AG08395 (cell line): ENCODE measurements around the gene NME7.

Experiments
- DNase-seq: peaks from one replicate; pipeline ENCODE4 v3.0.0; 2012; ENCODE audit warnings: mixed read lengths, low spot score

Gene NME7

DNA sequence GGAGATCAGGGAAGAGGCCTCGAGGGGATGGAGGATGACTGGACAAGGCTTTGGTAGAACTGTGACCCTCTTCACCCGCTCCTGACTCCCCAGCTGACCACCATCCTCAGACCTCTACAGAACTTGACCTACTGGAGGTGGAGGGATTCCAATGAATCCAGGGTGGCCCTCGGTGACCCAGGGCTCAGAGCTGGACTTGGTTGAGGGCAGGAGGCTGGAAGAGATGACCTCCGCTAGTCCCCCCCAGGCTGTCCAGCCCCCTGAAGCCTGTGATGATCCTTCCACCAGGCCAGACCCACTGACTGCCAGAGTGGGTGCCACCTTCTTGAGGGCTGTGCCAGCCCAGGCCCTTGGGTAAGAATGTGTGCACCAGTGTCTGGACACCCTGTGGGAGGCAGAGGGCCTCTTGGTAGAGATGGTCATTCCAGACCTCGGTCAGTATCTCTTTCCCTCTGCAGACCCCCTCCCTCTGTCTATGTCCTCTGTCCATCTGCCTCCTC lies 216.2 kb downstream of the NME7 start:
- DNase-seq: no peak

DNA sequence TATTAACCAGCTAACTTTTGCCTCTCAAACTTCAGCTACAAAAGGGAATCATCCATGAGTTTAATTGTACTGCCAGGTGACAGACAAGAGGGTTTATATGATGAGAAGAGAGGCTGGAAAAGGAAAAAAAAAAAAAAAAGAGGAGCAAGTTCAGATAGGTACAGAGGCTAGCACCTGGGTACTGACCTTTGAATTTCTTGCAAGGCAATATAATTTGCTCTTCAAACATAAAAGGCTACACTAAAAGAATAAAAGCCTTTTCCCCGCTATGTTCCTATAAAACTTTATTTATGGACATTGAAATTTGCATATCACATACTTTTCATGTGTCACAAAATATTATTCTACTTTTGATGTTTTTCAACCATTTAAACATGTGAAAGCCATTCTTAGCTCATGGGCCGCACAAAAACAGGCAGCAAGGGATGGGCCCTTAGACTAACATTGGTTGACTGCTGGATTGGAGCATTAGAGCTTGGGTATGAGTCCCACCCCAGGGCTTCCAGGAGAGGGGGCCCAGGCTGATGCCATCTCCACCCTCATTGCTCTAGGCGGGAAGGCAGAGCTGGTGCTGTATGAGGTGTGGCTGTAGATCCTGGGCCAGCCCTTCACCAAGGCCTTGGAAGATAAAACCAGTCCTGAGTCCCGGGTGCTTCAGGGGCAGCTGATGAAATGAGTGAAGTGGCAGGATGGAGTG lies 216.8 kb downstream of the NME7 start:
- no peak for DNase-seq

DNA sequence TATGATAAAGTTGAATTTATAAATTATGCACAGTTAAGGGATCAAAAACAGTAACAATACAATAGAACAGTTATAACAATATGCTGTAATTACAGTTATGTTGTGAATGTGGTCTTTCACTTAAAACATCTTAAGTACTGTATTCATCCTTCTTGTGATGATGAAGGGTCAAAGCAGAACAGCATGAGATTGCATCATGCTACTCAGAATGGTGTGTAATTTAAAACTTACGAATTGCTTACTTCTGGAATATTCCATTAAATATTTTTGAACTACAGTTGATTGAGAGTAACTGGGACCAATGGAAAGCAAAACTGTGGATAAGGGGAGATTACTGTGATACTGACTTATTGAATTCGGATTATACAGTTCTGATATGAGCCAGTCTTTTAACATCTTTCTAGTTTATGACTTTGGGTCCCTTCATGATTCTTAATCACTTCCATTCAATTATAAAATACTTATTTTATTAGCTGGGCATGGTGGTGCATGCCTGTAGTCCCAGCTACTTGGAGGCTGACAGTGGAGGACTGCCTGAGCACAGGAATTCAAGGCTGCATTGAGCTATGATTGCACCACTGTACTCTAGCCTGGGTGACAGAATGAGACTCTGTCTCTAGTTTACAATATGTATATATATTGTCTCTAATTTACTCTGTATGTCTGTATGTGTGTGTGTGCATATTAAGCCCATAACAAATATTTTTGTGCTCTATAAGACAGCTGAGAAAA lies 217.9 kb downstream of the NME7 start:
- no peak for DNase-seq

DNA sequence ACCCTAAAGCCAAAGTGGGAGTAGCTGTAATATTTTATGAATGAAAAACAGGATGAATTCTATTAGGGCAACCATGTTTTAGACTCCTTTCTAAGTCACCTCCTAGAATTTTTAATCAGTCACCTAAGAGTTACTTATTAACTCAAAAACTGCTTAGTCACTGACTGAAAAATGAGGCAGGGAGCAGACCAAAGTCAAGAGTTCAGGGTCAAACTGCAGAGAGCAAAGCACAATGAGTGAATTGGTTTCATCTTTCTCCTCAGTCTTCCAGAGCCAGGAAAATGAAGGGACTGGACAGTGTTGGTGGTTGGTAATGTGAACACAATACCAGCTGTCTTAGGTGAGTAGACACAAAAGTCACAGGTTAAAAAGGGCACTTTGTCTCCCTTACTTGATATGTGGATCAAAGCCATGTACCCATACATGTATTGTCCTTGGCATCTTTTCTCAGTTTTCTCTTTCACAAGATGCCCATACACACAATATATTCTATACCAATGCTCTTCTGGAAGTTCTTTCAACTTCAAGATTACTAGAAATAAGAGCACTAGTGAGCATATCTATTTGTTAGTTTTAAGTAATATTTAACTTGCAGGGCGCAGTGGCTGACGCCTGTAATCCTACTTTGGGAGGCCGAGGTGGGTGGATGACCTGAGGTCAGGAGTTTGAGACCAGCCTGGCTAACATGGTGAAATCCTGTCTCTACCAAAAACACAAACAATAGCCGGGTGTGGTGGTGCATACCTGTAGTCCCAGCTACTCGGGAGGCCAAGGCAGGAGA lies 218.9 kb downstream of the NME7 start:
- DNase-seq: no peak

DNA sequence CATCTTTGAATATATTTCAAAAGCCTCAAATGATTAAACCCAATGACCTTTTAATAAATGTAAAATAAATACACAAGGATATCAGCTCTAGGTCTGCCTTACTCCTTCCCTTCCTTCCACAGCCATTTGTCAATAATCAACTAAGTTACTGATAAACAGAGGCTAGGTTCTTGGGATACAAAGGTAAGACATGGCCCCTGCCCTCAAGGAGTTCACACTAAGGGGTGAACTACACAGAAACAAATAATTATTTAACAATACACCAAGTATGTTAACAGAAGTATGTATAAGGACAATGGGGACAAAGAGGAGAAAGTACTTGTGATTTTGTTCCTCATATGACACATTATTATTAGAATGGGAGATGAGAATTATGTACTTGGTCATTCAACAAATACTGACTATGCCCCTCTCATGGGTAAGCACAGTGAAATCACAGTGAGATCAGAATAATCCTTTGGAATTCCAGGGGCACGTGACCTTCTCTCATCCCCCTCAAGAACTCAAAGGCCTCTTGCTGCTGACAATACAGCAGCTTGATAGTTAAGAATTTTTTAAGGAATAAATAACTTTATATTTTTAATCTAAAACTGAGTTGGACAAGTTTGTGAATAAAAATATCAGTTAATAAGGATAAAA lies 220.9 kb downstream of the NME7 start:
- DNase-seq: no peak

DNA sequence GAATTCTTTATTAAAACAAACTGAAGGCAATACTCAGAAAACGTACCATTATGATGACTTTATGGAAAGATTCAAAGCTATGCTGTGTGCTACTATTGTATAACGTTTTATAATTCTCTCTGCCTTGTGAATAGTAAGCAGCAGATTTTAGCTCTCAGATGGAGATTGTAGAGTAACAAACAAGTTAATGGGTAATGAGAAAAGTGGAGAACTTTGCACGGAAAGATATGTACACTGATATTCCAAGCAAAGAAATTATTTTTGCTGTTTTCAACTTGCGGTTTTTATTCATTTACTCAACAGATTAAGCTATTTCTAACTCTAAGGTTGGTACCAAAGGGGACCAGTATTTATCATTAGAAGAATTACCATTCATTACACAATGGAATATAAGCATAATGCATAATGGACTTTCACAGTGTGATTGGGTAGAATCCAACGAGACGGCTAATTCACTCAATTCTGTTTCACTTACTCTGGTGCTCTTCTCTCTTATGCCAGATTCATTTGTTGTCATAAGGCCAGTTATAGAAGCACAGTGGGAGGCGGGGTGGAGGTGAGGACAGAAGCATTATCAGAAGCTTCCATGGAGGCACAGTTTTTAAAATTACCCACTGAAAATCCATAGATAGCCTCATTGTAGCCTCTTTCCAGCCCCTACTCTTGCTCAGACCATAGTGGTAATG lies 222.5 kb downstream of the NME7 start:
- no peak for DNase-seq

DNA sequence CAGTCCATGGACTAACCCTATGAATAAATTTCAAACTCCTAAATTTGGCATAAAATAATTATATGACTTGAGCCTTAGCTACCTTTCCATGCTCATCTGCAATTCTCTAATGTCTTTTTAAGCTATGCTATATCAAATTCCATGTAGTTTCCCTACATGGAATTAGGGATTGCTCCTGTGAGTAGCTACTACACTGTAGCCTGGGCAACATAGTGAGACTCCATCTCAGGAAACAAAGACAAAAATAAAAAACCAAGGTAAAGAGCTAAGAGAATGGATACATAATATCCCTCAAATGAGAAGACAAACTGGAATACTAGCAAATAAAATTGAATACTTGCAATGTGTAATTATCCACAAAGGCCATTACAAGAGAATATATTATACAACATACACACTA lies 223.6 kb downstream of the NME7 start:
- DNase-seq: no peak

DNA sequence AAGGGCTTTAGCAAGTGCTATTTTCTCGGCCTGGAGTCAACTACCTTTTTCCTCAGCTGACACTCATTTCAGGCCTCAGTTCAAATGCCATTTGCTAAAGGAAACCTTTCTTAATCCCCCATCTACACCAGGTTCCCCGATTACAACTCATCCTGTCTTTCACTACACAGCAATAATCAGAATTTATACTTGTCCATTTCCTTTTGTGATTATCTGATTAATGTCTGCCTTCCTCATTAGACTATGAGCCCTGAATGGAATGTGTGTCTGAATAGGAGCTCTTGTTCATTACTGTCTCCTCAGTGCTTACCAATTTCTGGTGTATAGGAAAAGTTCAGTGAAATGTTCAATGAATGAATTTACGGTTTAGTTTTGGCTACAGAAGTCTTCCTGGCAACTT lies 224.3 kb downstream of the NME7 start:
- DNase-seq: no peak

DNA sequence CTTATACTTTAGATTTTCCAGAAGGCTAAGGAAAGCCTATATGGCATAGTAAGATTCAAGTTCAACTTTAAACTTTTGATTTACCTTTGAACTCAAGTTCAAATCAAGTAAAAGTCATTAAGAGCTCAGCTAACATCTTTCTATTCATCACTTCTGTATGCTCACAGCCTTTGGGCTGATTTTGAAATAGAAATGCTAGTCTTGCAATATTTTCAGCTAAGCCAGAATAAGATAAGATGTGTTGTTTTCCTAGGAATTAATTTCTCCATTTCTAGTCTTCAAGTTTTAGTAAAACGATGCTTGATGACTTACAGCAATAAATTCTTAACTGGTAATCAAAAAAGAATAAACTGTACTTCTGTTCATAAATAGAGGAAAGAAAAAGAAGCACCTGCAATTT lies 225.5 kb downstream of the NME7 start:
- DNase-seq: no peak

DNA sequence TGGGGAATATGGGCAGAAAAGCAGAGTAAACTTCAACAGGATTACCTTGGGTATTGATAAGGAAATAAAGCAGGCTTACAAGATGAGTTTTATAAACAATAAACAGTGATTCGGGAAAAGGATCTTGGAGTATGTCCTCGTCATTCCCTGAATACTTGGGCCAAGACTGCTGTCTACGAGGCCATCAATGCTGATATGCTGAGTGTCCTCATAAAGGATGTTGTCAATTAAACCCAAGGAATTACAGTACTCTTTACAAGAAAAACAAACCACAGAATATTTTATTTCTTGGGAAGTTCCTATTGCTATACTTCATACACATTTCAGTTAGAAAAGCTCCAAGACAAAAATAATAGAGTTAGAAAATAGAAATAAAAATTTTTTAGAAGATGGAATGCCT lies 226.2 kb downstream of the NME7 start:
- DNase-seq: no peak

DNA sequence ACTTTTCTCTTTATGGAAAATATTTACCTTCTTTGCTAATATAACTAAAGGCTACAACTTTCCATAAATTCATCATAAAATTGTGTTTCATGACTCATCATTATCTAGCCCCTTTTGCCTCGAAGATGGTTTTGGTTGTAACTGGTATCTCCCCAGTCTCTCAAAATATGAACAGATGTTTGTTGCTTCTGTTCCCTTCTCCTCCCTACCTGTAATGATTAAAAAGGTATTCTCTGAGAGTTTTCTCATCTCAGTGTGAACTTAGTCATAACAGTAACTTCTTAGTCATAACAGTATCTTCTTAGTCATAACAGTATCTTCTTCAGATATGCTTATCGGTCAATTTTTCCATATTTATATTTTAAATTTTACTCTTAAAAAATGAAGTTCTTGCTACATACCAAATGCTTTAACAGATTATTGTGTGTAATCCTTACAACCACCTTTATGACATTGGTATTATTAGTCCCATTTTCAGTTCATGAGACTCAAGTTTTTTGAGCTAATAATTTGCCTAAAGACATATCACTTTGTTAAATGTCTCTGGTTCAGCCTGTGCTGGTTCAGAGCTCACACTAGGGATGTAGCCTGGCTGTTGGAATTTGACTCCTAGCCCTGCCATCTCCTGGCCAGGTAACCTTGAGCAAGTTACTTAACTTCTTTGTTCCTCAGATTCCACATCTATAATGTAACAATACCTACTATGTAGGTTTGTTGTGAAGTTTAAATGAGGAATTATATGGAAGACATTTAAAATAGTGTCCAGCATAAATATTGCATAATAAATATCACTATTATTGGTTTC lies 228.5 kb downstream of the NME7 start:
- no peak for DNase-seq

DNA sequence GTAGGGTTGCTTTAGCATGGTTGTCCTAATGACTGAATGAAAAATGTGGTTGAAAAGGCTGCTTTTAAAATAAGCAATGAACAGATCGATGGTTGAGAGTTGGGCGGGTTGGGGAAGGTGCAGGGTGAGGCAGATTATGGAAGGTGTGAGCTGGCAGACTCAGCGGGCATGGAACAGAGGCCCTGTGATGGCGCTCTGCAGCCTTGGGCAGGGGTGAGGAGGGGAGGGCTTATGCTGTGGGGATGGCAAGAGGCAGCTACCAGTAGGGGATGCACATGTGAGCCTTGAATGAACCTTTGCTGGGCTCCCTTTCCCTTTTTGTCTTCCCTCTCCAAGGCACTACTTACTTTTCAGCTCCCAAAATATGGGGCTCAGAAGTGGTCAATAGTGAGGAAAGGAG lies 230.2 kb downstream of the NME7 start:
- DNase-seq: no peak

DNA sequence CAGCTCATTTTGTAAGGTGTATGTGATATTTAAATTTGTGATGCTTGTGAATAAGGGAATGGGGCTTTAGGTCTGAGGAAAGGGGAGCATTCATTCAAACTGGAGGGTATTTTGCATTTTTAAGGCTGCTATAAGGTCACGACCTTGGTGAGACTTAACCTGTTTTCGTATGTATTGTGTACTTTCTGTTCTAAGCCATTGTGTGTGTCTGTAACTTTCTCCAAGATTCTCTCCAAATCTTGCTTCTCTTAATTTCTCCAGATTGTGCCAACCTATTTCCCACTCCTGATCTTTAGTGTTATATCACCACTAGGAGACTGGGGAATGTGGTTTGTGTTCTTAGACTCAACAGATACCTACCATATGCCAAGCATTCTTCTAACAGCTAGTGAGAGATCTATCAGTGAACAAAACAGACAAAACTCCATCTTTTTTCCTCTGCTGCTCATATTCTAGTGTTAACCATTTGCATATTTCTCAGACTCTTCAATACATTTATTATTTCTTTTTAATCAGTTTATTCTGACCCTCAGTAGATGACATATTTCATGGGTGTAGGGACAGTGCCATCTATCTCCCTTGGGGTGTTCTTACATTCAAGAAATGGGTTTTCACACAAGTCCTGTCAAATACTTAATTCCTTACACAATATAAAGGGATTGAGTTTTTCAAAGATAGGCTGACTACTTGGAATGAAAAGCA lies 233.6 kb downstream of the NME7 start:
- no peak for DNase-seq

DNA sequence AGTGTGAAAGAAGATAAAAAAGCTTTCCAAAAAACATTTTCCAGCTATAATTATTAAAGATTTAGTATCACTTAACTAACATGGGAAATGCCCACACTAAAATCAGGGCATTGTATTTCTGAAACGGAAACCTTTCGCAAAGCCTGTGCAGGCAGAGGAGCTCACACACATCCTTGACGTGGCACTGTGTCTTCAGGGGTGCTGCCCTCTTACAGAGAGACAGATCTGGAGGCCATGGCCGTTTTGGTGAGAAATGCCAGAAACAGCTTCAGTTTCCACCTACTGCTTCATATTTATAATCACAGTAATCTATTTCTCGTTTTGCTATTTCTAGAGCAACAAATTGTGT lies 234.4 kb downstream of the NME7 start:
- no peak for DNase-seq

DNA sequence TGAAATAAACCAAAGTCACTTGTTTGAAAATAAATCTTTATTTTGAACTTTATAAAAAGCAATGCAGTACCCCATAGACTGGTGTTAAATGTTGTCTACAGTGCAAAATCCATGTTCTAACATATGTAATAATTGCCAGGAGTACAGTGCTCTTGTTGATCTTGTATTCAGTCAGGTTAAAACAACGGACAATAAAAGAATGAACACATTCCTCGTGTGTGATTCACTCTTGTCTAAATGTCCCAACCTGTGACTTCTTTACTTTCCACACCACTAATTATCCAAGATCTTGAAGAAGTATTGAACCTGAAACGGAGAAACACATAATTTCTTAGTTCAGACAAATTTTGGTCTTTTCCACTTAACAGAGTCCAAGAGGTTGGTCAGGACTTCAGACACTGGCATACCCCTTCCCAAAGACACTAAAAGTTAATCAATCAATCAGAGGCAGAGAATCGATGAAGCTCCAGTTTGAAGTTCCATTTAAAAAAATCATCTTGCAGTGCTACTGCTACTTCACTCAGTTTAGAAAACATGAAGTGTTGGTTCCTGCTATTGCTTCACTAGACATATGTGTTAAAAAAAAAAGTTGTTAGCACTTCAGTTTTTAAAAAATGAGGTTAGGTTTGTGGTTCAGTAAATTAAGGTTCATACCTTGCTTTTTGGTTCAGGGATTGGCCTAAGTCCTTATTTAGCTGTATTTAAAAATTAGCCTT lies 234.9 kb downstream of the NME7 start:
- no peak for DNase-seq

DNA sequence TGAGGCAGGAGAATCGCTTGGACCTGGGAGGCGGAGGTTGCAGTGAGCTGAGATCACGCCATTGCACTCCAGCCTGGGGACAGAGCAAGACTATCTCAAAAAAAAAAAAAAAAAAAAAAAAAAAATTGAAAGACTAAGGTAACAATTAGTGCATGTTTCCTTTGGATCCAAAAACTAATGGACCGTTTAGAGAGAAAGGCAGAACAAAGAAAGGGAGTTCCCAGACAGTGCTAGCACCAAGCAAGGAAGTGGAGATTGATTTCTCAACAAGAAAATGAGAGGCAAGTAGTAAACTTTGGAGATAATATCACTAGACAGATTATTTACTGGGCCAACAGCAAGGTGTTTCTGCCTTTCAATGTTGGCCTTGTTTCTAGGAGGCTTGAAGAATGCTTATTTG lies 236.9 kb downstream of the NME7 start:
- no peak for DNase-seq

DNA sequence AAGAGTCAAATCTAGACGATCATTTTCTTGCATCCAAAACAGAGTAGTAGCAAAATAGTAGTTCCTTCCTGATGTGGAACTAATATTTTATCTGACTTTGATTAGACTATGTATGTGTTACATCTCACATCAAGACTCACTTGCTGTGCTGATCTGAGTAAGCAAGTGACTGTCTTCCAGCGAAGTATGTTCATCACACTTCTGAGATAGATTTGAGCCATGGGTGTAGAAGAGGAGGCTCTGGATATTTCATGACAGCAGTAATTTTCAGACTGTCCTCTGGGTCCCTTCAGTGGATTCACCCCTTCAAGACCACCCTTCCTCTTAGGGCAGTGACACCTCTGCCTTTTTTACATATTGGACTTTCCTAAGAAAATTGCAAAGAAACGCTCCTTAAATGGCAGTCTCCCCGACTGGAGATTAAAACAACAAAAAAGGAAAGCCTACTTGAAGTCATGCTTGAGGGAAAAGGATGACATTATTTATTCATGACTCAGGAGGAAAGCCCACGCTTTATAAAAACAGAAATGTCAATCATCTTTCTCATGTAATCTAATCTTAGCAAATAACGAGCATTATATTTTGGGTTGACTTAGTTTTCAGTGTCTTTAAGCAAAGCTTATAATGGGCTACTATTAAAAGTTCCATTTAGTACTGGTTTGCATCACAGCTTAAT lies 238.3 kb downstream of the NME7 start:
- no peak for DNase-seq

DNA sequence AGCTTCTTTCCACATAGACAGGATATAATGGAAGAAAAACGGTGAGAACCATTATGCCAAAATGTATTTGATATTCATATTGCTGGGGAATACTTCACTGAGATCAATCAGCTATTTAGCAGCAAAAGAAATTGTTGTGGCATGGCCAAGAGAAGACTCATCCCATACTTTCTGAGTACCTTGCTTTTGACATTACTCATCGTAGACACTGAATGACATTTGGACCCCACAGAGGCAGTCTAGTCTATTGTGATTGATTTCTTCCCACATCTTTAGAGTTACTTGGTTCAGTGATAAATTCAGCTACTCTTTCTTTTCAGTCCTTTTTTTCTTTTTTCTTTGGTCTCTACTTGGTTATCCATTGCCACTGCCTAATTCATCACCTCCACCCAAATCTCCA lies 239.0 kb downstream of the NME7 start:
- no peak for DNase-seq

DNA sequence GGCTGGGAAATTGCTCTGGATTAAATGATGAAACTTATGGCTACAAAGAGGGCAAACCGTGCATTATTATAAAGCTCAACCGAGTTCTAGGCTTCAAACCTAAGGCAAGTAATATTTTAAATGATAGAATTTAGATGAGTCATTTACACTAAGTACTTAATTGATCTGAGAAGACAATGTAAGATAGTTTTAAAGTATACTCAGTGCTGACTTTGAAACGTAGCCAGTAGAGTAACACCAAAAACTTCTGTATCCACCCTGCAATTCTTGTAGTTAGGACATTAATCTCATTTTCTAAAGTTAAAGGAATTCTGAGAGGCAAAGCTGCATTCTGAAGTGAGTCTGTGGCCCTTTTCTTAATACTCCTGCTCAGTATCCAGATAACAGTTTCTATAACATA lies 240.3 kb downstream of the NME7 start:
- no peak for DNase-seq
